H9 (cell line): ENCODE measurements around the gene EPOP. TPM values are rescaled to one million over a fixed set of nuclear protein-coding genes. Genes with fewer than 3 reads are reported as not detected.

ENCODE experiments used
- DNase-seq: peaks from one replicate; pipeline ENCODE4 v3.0.0-alpha.2; 2017
- H2AFZ ChIP-seq: one replicate; pipeline ENCODE4 v1.6.1; 2013; ENCODE audit warnings: mild to moderate bottlenecking, low read length, control low read depth, moderate library complexity
- H2AK5ac ChIP-seq: 2 replicates; pipeline ENCODE4 v1.6.1; 2013; ENCODE audit warnings: low read length, control low read depth, mixed read lengths; ENCODE audit not compliant: insufficient read length
- H2BK120ac ChIP-seq: one replicate; pipeline ENCODE4 v1.6.1; 2013; ENCODE audit warnings: low read depth, mild to moderate bottlenecking, low read length, control low read depth, inconsistent platforms; ENCODE audit not compliant: poor library complexity, severe bottlenecking
- H2BK12ac ChIP-seq: 2 replicates; pipeline ENCODE4 v1.6.1; 2013; ENCODE audit warnings: low read length, control low read depth, mixed read lengths, low read depth; ENCODE audit not compliant: insufficient read length
- H2BK15ac ChIP-seq: 2 replicates; pipeline ENCODE4 v1.6.1; 2013; ENCODE audit warnings: low read depth, low read length, control low read depth
- H2BK20ac ChIP-seq: one replicate; pipeline ENCODE4 v1.6.1; 2013; ENCODE audit warnings: low read depth, mild to moderate bottlenecking, low read length, control low read depth, inconsistent platforms; ENCODE audit not compliant: poor library complexity, severe bottlenecking
- H2BK5ac ChIP-seq: 2 replicates; pipeline ENCODE4 v1.6.1; 2013; ENCODE audit warnings: low read length, control low read depth, mixed read lengths; ENCODE audit not compliant: insufficient read length
- H3K14ac ChIP-seq: 2 replicates; pipeline ENCODE4 v1.6.1; 2013; ENCODE audit warnings: low read length, control low read depth; ENCODE audit not compliant: insufficient read depth
- H3K18ac ChIP-seq: 2 replicates; pipeline ENCODE4 v1.6.1; 2013; ENCODE audit warnings: low read depth, mild to moderate bottlenecking, mixed read lengths, low read length, control low read depth; ENCODE audit not compliant: insufficient read length
- H3K23ac ChIP-seq: 2 replicates; pipeline ENCODE4 v1.6.1; 2013; ENCODE audit warnings: low read length, control low read depth, mixed read lengths, low read depth; ENCODE audit not compliant: insufficient read length
- H3K23me2 ChIP-seq: 2 replicates; pipeline ENCODE4 v1.6.1; 2013; ENCODE audit warnings: low read depth, mild to moderate bottlenecking, mixed read lengths, low read length, control low read depth; ENCODE audit not compliant: insufficient read length, poor library complexity, severe bottlenecking
- H3K27ac ChIP-seq: 2 replicates; pipeline ENCODE4 v1.5.1; 2013; ENCODE audit warnings: low read length, control low read depth, mixed read lengths, low read depth; ENCODE audit not compliant: insufficient read length
- H3K27me3 ChIP-seq: 2 replicates; pipeline ENCODE4 v1.6.1; 2013; ENCODE audit warnings: low read length, control low read depth, inconsistent platforms; ENCODE audit not compliant: insufficient read depth
- H3K4ac ChIP-seq: 2 replicates; pipeline ENCODE4 v1.6.1; 2013; ENCODE audit warnings: low read depth, mild to moderate bottlenecking, control low read depth, inconsistent platforms, low read length, moderate library complexity
- H3K4me1 ChIP-seq: 2 replicates; pipeline ENCODE4 v1.6.1; 2013; ENCODE audit warnings: low read length, control low read depth, inconsistent platforms; ENCODE audit not compliant: insufficient read depth
- H3K4me2 ChIP-seq: 2 replicates; pipeline ENCODE4 v1.6.1; 2013; ENCODE audit warnings: low read length, control low read depth, mixed read lengths; ENCODE audit not compliant: insufficient read length, insufficient read depth
- H3K56ac ChIP-seq: 2 replicates; pipeline ENCODE4 v1.6.1; 2013; ENCODE audit warnings: low read depth, mild to moderate bottlenecking, mixed read lengths, low read length, control low read depth; ENCODE audit not compliant: insufficient read length
- H3K79me1 ChIP-seq: 2 replicates; pipeline ENCODE4 v1.6.1; 2013; ENCODE audit warnings: low read depth, mild to moderate bottlenecking, moderate library complexity, low read length, control low read depth, inconsistent platforms; ENCODE audit not compliant: insufficient read depth, poor library complexity, severe bottlenecking
- H3K79me2 ChIP-seq: 2 replicates; pipeline ENCODE4 v1.6.1; 2013; ENCODE audit warnings: low read length, control low read depth, inconsistent platforms; ENCODE audit not compliant: insufficient read depth
- H3K9ac ChIP-seq: 2 replicates; pipeline ENCODE4 v1.6.1; 2013; ENCODE audit warnings: low read length, control low read depth, mixed read lengths; ENCODE audit not compliant: insufficient read length; ENCODE audit errors: extremely low read depth
- H3K9me3 ChIP-seq: one replicate; pipeline ENCODE4 v1.6.1; 2013; ENCODE audit warnings: low read depth, low read length, inconsistent platforms; ENCODE audit not compliant: control insufficient read depth
- H3T11ph ChIP-seq: one replicate; pipeline ENCODE4 v1.6.1; 2013; ENCODE audit warnings: mild to moderate bottlenecking, low read length, control low read depth, inconsistent platforms
- H4K20me1 ChIP-seq: one replicate; pipeline ENCODE4 v1.6.1; 2013; ENCODE audit not compliant: control insufficient read depth, insufficient read length, insufficient read depth
- H4K5ac ChIP-seq: 2 replicates; pipeline ENCODE4 v1.6.1; 2013; ENCODE audit warnings: low read depth, mild to moderate bottlenecking, mixed read lengths, low read length, control low read depth; ENCODE audit not compliant: insufficient read length
- H4K8ac ChIP-seq: replicated peaks from 2 replicates; pipeline ENCODE4 v1.6.1; 2013; ENCODE audit warnings: low read length, control low read depth, mixed read lengths, low read depth; ENCODE audit not compliant: insufficient read length
- H4K91ac ChIP-seq: 2 replicates; pipeline ENCODE4 v1.6.1; 2013; ENCODE audit warnings: low read depth, mild to moderate bottlenecking, moderate library complexity, mixed read lengths, low read length, control low read depth; ENCODE audit not compliant: insufficient read length
- H3K27ac Mint-ChIP-seq, 3 experiments: 2 replicates in 2 of 3; 3 replicates in 1 of 3; pipeline ENCODE4 v1.8.0; 2020 to 2021; ENCODE audit warnings: mixed read lengths in 3 of 3, mild to moderate bottlenecking in 1 of 3, moderate library complexity in 1 of 3
- H3K27me3 Mint-ChIP-seq: 2 replicates; pipeline ENCODE4 v1.8.0; 2021; ENCODE audit warnings: low read depth, mild to moderate bottlenecking, moderate library complexity, mixed read lengths
- H3K36me3 Mint-ChIP-seq, 3 experiments: 2 replicates in 2 of 3; 3 replicates in 1 of 3; pipeline ENCODE4 v1.8.0; 2020 to 2021; ENCODE audit warnings: low read depth in 3 of 3, mixed read lengths in 3 of 3; ENCODE audit not compliant: insufficient read depth in 1 of 3
- H3K4me1 Mint-ChIP-seq, 2 experiments: 2 replicates each; pipeline ENCODE4 v1.8.0; 2020; ENCODE audit warnings: mixed read lengths in 2 of 2
- H3K4me3 Mint-ChIP-seq, 2 experiments: 2 replicates in 1 of 2; 3 replicates in 1 of 2; pipeline ENCODE4 v1.8.0; 2020 to 2021; ENCODE audit warnings: mild to moderate bottlenecking in 2 of 2, mixed read lengths in 2 of 2, moderate library complexity in 1 of 2
- H3K9me3 Mint-ChIP-seq, 2 experiments: 2 replicates in 1 of 2; 3 replicates in 1 of 2; pipeline ENCODE4 v1.8.0; 2020; ENCODE audit warnings: mild to moderate bottlenecking in 2 of 2, mixed read lengths in 2 of 2, moderate library complexity in 1 of 2
- WGBS: extraction: QIAGEN DNeasy Blood & Tissue Kit; methylation state at CpG from one replicate; pipeline ENCODE4 v1.1.7; 2013; ENCODE audit warnings: missing lambda C conversion rate, low lambda C conversion rate, mixed read lengths; ENCODE audit not compliant: insufficient read length; ENCODE audit errors: extremely low coverage; 5-methylcytosine and 5-hydroxymethylcytosine counted together
- total RNA-seq: library from RNA; stranded (reverse); gene quantifications from 2 replicates; pipeline ENCODE4 v1.2.1, GENCODE V29; 2021
- TF ChIP-seq, protein P1 (sequence below): fragments of 200-600 bp; sonication (generic); conservative IDR thresholded peaks from 3 replicates; pipeline ENCODE4 v1.8.0; 2021; ENCODE audit warnings: antibody characterized with exemption, mild to moderate bottlenecking

The EPOP gene
- total RNA-seq, 1 experiment from 2014 or later: 5.9 TPM

DNA sequence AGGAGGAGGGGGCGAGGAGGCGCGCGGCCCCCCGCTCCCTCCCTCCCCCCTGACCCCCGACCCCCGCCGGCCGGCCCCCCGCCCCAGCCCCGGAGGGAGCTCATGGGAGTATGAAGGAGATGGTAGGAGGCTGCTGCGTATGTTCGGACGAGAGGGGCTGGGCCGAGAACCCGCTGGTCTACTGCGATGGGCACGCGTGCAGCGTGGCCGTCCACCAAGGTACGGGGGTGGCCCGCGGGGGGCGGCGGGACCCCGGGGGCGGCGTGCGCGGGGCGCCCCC lies 30.7 kb upstream of the EPOP start:
- H2BK120ac ChIP-seq: no peak overlapping the region
- no peak overlapping the region for H3K9ac ChIP-seq
- no peak overlapping the region for H3T11ph ChIP-seq
- no peaks in the 10 kb centered on the region for H4K20me1 ChIP-seq
- H4K8ac ChIP-seq: no peak overlapping the region
- no peak overlapping the region for H3K23ac ChIP-seq
- no peak overlapping the region for H3K56ac ChIP-seq
- no peak overlapping the region for H2BK5ac ChIP-seq
- H4K5ac ChIP-seq: no peak overlapping the region
- H3K27me3 ChIP-seq: peaks cover 53% of the 10 kb centered on the region
- no peak overlapping the region for H2BK15ac ChIP-seq
- Mint-ChIP-seq H3K9me3 (peaks cover 0 to under 1% of the 10 kb centered on the region in 2 experiments; a peak in 3 of 5 replicates), H3K27ac (no peak overlapping the region), H3K4me1 (peaks cover 42 to 64% of the 10 kb centered on the region in 2 experiments), H3K27me3 (peaks cover 91% of the 10 kb centered on the region), H3K4me3 (peak overlapping the region; percentile 64 to 90; a peak in 4 of 5 replicates), H3K36me3 (no peaks in the 10 kb centered on the region; a peak in 3 of 7 replicates)
- no CpG with 5 or more reads among the region's 32 CpGs for whole genome bisulfite sequencing
- DNase-seq: no peak
- H2AK5ac ChIP-seq: no peak overlapping the region
- no peaks in the 10 kb centered on the region for H3K9me3 ChIP-seq
- H3K27ac ChIP-seq: no peak overlapping the region
- no peak overlapping the region for H4K91ac ChIP-seq
- no peak overlapping the region for H3K18ac ChIP-seq
- no peak overlapping the region for H3K14ac ChIP-seq
- H3K4ac ChIP-seq: no peak overlapping the region
- H3K79me1 ChIP-seq: no peaks in the 10 kb centered on the region
- H2AFZ ChIP-seq: no peak overlapping the region
- no peak overlapping the region for H2BK12ac ChIP-seq
- H3K4me2 ChIP-seq: peak overlapping the region; percentile 58
- H3K4me1 ChIP-seq: peaks cover 5% of the 10 kb centered on the region; the same call in 1 of the 2 replicates
- TF ChIP-seq, protein P1, sequence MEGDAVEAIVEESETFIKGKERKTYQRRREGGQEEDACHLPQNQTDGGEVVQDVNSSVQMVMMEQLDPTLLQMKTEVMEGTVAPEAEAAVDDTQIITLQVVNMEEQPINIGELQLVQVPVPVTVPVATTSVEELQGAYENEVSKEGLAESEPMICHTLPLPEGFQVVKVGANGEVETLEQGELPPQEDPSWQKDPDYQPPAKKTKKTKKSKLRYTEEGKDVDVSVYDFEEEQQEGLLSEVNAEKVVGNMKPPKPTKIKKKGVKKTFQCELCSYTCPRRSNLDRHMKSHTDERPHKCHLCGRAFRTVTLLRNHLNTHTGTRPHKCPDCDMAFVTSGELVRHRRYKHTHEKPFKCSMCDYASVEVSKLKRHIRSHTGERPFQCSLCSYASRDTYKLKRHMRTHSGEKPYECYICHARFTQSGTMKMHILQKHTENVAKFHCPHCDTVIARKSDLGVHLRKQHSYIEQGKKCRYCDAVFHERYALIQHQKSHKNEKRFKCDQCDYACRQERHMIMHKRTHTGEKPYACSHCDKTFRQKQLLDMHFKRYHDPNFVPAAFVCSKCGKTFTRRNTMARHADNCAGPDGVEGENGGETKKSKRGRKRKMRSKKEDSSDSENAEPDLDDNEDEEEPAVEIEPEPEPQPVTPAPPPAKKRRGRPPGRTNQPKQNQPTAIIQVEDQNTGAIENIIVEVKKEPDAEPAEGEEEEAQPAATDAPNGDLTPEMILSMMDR: no peak
- H3K79me2 ChIP-seq: no peaks in the 10 kb centered on the region
- peaks cover 25% of the 10 kb centered on the region for H3K23me2 ChIP-seq
- H2BK20ac ChIP-seq: no peak overlapping the region
